Glutamatergic neuron (in vitro differentiated cells): ENCODE results near the gene RAB8B. TPM values are rescaled to one million over a fixed set of nuclear protein-coding genes. Genes with fewer than 3 reads are reported as not detected.

Experiments used
- DNase-seq: peaks from one replicate; pipeline ENCODE4 v3.0.0; 2022
- H3K27ac Mint-ChIP-seq: one replicate; pipeline ENCODE4 v1.8.0; 2020; ENCODE audit warnings: mild to moderate bottlenecking, mixed read lengths, inconsistent platforms; ENCODE audit not compliant: unreplicated experiment
- H3K27me3 Mint-ChIP-seq: one replicate; pipeline ENCODE4 v1.8.0; 2020; ENCODE audit warnings: mild to moderate bottlenecking, moderate library complexity, mixed read lengths, inconsistent platforms; ENCODE audit not compliant: unreplicated experiment
- H3K36me3 Mint-ChIP-seq: one replicate; pipeline ENCODE4 v1.8.0; 2020; ENCODE audit warnings: mild to moderate bottlenecking, mixed read lengths, inconsistent platforms; ENCODE audit not compliant: unreplicated experiment
- H3K4me1 Mint-ChIP-seq: one replicate; pipeline ENCODE4 v1.8.0; 2020; ENCODE audit warnings: mild to moderate bottlenecking, low read depth, mixed read lengths, inconsistent platforms; ENCODE audit not compliant: unreplicated experiment
- H3K4me3 Mint-ChIP-seq: one replicate; pipeline ENCODE4 v1.8.0; 2020; ENCODE audit warnings: mild to moderate bottlenecking, mixed read lengths, inconsistent platforms; ENCODE audit not compliant: unreplicated experiment
- H3K9me3 Mint-ChIP-seq: one replicate; pipeline ENCODE4 v1.8.0; 2020; ENCODE audit warnings: mild to moderate bottlenecking, moderate library complexity, mixed read lengths, inconsistent platforms; ENCODE audit not compliant: unreplicated experiment
- CTCF ChIP-seq: fragments of 200-600 bp; sonication (generic); IDR thresholded peaks from one replicate; pipeline ENCODE4 v1.5.0; 2021; ENCODE audit not compliant: partially characterized antibody, unreplicated experiment
- total RNA-seq: library from RNA; stranded (reverse); fragmentation: NEBNext Ultra II Directional; extraction: Animal tissue kit (Norgen Biotek cat#: 25700); gene quantifications from one replicate; pipeline ENCODE4 v1.2.1, GENCODE V29; 2021; ENCODE audit not compliant: unreplicated experiment

Gene RAB8B
- total RNA-seq, 1 donor from 2014 or later, result 70.4 TPM

GRCh38 chr15:63296195-63296594 is 106.8 kb downstream of the RAB8B start:
- no peak for TF ChIP-seq CTCF
- Mint-ChIP-seq H3K9me3 (peaks cover 1% of the 10 kb centered on the region), H3K27ac (no peak overlapping the region), H3K4me3 (no peak overlapping the region), H3K36me3 (peaks cover 5% of the 10 kb centered on the region), H3K4me1 (peaks cover 11% of the 10 kb centered on the region), H3K27me3 (peaks cover 4% of the 10 kb centered on the region)
- DNase-seq, result no peak

- TF ChIP-seq CTCF, result no peak
- no peak for DNase-seq
- peaks cover 1% of the 10 kb centered on the region for H3K9me3 Mint-ChIP-seq
- H3K4me3 Mint-ChIP-seq, result no peak overlapping the region
- H3K27me3 Mint-ChIP-seq, result peaks cover 4% of the 10 kb centered on the region
- H3K27ac Mint-ChIP-seq, result peak overlapping the region; percentile 5
- H3K4me1 Mint-ChIP-seq, result peaks cover 14% of the 10 kb centered on the region
- no peaks in the 10 kb centered on the region for H3K36me3 Mint-ChIP-seq
Measured at GRCh38 chr15:63299943-63300575, 110.7 kb downstream of the RAB8B start.

- H3K9me3 Mint-ChIP-seq, result peaks cover 1% of the 10 kb centered on the region
- TF ChIP-seq CTCF, result no peak
- no peak overlapping the region for H3K4me3 Mint-ChIP-seq
- H3K4me1 Mint-ChIP-seq, result peaks cover 14% of the 10 kb centered on the region
- H3K36me3 Mint-ChIP-seq, result no peaks in the 10 kb centered on the region
- H3K27me3 Mint-ChIP-seq, result peaks cover 4% of the 10 kb centered on the region
- H3K27ac Mint-ChIP-seq, result no peak overlapping the region
- DNase-seq, result no peak
Measured at GRCh38 chr15:63301088-63301487, 111.7 kb downstream of the RAB8B start.

GRCh38 chr15:63305260-63305659 is 115.9 kb downstream of the RAB8B start:
- Mint-ChIP-seq H3K4me3 (no peak overlapping the region), H3K9me3 (no peaks in the 10 kb centered on the region), H3K4me1 (peaks cover 7% of the 10 kb centered on the region), H3K27me3 (no peaks in the 10 kb centered on the region), H3K36me3 (no peaks in the 10 kb centered on the region), H3K27ac (no peak overlapping the region)
- no peak for DNase-seq
- no peak for TF ChIP-seq CTCF

GRCh38 chr15:63306492-63307073 is 117.2 kb downstream of the RAB8B start:
- Mint-ChIP-seq H3K27ac (no peak overlapping the region), H3K9me3 (no peaks in the 10 kb centered on the region), H3K4me1 (peaks cover 2% of the 10 kb centered on the region), H3K36me3 (no peaks in the 10 kb centered on the region), H3K27me3 (no peaks in the 10 kb centered on the region), H3K4me3 (no peak overlapping the region)
- DNase-seq, result no peak
- TF ChIP-seq CTCF, result no peak
